TTC549 (cell line): Measurements from ENCODE around the gene CCDC6.
"Not testable (repeated sequence)": the region's sequence is repeated elsewhere in the genome, so short reads cannot be mapped to it uniquely, and the experiment has no call there.

ENCODE experiments used
- FAIRE-seq: peaks from 2 replicates; lab custom pipeline; 2012; peaks lifted over from hg19 to GRCh38; lab: Jason Lieb, UNC

The CCDC6 gene

GRCh38 chr10:59754951-59755350, 151.4 kb downstream of the CCDC6 start:
- no peak for FAIRE-seq

DNA sequence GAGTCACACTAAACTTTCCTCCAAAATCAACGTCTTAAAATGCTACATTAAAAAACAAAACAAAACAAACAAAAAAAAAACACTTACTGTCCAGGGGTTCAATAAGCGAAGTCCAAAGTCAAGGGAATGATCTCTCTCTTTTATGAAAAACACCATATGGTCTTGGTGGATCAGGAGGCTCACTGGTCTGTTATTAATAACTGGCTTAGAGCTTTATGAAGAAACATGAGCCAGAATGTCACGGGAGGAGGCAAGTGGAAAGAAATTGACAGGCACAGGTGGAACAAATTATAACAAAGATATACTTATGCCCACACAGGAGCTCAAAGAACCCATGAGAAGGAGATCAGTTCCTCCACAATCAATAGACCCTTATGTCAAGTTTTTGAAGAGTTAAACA, 153.1 kb downstream of the CCDC6 start, which contains the start of gene MRLN:
TSS of gene MRLN (minus strand) at position 189 of the 400 bp plus-strand sequence.
- FAIRE-seq = no peak

- no peak for FAIRE-seq
Measured at GRCh38 chr10:59752278-59752940, 153.9 kb downstream of the CCDC6 start.

DNA sequence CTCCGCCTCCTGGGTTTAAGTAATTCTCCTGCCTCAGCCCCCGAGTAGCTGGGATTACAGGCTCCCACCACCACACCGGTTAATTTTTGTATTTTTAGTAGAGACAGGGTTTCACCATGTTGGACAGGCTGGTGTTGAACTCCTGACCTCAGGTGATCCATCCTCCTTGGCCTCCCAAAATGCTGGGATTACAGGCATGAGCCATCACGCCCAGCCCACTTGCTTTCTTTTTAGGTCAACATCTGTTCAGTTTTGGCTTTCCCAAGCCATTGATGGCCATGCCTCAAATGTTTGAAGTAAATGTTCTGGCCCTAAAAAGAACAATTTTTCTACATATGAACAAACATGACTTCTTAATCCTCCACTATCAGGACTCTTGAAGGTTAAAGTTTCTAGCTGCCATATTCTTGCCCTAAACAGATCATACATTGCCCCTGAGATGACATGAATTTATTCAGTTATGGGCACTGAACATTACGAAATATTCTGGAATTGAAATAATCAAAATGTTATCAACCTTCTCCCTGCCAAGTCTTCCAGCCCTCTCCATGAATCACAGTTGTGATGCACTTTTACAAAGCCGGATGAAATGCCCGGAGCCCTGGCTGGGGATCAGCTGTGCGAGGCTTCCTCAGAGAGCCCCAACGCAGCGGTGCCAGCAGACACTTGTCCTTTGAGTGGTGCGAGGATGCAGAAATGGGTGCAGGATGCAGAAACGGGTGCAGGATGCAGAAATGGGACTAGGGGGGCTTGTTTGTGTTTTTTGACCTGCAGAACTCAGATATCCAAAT, 156.0 kb downstream of the CCDC6 start:
- no peak for FAIRE-seq

- FAIRE-seq = no peak
Measured at GRCh38 chr10:59748834-59749233, 157.5 kb downstream of the CCDC6 start.

DNA sequence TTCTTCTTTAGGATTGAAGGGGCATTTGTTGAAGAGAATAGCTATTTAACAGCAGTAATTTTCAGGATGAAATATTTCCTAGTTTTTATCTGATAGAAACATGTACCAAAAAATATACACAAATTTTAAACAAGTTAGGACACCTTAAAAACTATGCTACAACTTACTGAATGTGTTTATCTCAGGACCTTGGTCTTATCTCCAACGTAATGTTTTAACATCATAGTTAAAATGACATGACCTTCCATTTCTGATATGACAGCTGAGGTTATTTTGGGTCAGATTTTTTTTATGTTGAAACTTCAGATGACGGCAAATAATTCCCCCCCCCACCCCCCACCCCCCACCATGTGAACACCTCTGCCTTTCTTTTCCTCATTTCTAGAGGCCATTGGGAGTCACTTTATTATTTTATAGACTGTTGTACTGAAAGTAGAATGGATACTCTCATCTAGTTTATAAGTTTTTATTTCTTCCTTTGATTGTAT, 161.1 kb downstream of the CCDC6 start:
- FAIRE-seq = no peak

DNA sequence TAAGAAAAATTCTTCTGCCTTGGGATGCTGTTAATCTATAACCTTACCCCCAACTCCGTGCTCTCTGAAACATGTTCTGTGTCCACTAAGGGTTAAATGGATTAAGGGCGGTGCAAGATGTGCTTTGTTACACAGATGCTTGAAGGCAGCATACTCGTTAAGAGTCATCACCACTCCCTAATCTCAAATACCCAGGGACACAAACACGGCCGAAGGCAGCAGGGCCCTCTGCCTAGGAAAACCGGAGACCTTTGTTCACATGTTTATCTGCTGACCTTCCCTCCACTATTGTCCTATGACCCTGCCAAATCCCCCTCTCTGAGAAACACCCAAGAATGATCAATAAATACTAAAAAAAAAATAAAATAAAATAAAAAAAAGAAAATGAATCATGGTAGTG, 161.6 kb downstream of the CCDC6 start:
- not testable (repeated sequence) for FAIRE-seq

DNA sequence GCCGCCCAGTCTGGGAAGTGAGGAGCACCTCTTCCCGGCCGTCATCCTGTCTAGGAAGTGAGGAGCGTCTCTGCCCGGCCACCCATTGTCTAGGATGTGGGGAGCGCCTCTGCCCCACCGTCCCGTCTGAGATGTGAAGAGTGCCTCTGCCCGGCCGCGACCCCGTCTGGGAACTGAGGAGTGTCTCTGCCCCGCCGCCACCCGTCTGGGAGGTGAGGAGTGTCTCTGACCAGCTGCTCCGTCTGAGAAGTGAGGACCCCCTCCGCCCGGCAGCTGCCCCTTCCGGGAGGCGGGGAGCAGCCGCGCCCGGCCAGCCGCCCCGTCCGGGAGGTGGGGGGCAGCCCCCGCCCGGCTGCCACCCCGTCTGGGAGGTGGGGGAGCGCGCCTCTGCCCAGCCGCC, 162.2 kb downstream of the CCDC6 start:
- FAIRE-seq = not testable (repeated sequence)

- no peak for FAIRE-seq
Measured at GRCh38 chr10:59741583-59741982, 164.8 kb downstream of the CCDC6 start.

DNA sequence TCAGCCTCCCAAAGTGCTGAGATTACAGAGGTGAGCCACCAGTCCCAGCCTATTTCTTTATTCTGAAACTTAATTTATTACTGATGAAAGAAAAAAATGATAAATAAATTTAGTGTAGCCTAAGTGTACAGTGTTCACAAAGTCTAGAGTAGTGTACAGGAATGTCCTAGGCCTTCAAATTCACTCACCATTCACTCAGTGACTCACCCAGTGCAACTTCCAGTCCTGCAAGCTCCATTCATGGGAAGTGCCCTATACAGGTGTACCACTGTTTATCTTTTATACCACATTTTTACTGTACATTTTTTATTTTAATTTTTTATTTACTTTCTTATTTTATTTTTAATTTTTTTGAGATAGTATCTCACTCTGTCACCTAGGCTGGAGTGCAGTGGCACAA, 165.3 kb downstream of the CCDC6 start:
- no peak for FAIRE-seq
